ENCODE measurements around the gene TPSAB1.

GRCh38 chr16:1274767-1275166 is 34.3 kb downstream of the TPSAB1 start:
- TF ChIP-seq CTCF (IDR thresholded peaks at IDR 0.05; ENCODE audit: low read depth, low read length) (no peak), EZH2phosphoT487 (IDR thresholded peaks at IDR 0.05; ENCODE audit: low read depth) (no peak)
